ENCODE results near the gene EFS.

DNA sequence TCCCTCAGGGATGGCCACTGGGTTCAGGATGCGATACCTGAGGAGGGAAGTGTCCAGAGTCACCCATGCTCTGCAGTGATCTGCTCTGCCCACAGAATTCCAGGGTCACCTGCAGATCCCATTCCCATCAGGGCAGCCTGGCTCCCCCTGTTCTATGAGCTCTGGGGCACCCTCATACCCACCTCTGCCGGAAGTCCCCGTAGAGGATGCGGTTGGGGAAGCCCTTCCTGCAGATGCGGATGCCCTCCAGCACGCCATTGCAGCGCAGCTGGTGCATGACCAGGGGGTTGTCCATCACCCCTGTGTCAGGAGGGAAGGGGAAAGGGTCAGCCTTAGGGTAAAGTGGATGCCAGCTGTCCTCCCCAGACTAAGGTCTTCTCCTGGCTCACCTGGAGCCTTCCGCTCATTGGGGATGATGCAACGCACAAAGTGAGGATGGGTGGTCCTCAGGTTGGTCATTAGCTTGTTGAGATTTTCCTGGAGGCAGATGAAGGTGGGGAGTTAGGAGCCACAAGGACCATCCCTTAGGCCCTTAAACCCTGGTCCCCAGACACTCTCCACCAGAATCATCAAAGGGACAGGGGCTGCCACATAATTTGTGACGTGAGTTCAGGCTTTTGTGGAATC, 31.9 kb upstream of the EFS start:
- TF ChIP-seq, protein P1, sequence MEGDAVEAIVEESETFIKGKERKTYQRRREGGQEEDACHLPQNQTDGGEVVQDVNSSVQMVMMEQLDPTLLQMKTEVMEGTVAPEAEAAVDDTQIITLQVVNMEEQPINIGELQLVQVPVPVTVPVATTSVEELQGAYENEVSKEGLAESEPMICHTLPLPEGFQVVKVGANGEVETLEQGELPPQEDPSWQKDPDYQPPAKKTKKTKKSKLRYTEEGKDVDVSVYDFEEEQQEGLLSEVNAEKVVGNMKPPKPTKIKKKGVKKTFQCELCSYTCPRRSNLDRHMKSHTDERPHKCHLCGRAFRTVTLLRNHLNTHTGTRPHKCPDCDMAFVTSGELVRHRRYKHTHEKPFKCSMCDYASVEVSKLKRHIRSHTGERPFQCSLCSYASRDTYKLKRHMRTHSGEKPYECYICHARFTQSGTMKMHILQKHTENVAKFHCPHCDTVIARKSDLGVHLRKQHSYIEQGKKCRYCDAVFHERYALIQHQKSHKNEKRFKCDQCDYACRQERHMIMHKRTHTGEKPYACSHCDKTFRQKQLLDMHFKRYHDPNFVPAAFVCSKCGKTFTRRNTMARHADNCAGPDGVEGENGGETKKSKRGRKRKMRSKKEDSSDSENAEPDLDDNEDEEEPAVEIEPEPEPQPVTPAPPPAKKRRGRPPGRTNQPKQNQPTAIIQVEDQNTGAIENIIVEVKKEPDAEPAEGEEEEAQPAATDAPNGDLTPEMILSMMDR (conservative IDR thresholded peaks at IDR 0.05), result no peak
- TF ChIP-seq ZFX (IDR thresholded peaks at IDR 0.05), result no peak

All from C4-2B (cell line).